ENCODE measurements around the gene RNASEH1. TPM values are rescaled to one million over a fixed set of nuclear protein-coding genes. Genes with fewer than 3 reads are reported as not detected.

RNASEH1 gene
- total RNA-seq, 1 donor from 2014 or later: 35.5 TPM

- no peak overlapping the region for H2AFZ ChIP-seq (ENCODE audit: low read depth, low read length)
- no peak overlapping the region for H3K27ac Mint-ChIP-seq (ENCODE audit: unreplicated experiment)
- H3K36me3 ChIP-seq (ENCODE audit: insufficient read depth, low read length): no peaks in the 10 kb centered on the region
- no peaks in the 10 kb centered on the region for H3K27me3 ChIP-seq (ENCODE audit: insufficient read depth, low read length)
- FAIRE-seq (no peak), DNase-seq (ENCODE audit: low read depth) (no peak)
- H3K4me1 ChIP-seq (ENCODE audit: insufficient read depth, low read length): peaks cover 5% of the 10 kb centered on the region
- H3K27ac ChIP-seq (ENCODE audit: low read depth, low read length): no peak overlapping the region
- H3K27me3 Mint-ChIP-seq (ENCODE audit: low read depth, unreplicated experiment): no peaks in the 10 kb centered on the region
- H3K4me3 ChIP-seq (ENCODE audit: insufficient read depth, low read depth, low read length): no peak overlapping the region
- peaks cover 4% of the 10 kb centered on the region for H3K36me3 Mint-ChIP-seq (ENCODE audit: low read depth, unreplicated experiment)
- no peak overlapping the region for H3K4me2 ChIP-seq (ENCODE audit: low read length)
- H3K9me3 ChIP-seq (ENCODE audit: insufficient read depth, low read depth, low read length): no peaks in the 10 kb centered on the region
- H3K4me3 Mint-ChIP-seq (ENCODE audit: unreplicated experiment): no peak overlapping the region
- TF ChIP-seq EZH2 (IDR thresholded peaks at IDR 0.05; ENCODE audit: insufficient read depth, low read length) (no peak), CTCF (IDR thresholded peaks at IDR 0.05; ENCODE audit: insufficient read depth, low read depth, low read length) (no peak)
- H3K4me1 Mint-ChIP-seq (ENCODE audit: low read depth, unreplicated experiment): peaks cover 3% of the 10 kb centered on the region
- no peaks in the 10 kb centered on the region for H3K9me3 Mint-ChIP-seq (ENCODE audit: unreplicated experiment)
- no peaks in the 10 kb centered on the region for H4K20me1 ChIP-seq (ENCODE audit: insufficient read depth, low read length)
- no peaks in the 10 kb centered on the region for H3K79me2 ChIP-seq (ENCODE audit: insufficient read depth, low read length)
- no peak overlapping the region for H3K9ac ChIP-seq (ENCODE audit: low read length)
Observed at GRCh38 chr2:3529316-3530025, 28.7 kb downstream of the RNASEH1 start.

- Histone ChIP-seq H4K20me1 (ENCODE audit: insufficient read depth, low read length) (no peaks in the 10 kb centered on the region), H3K9me3 (ENCODE audit: insufficient read depth, low read depth, low read length) (no peaks in the 10 kb centered on the region), H3K27ac (ENCODE audit: low read depth, low read length) (no peak overlapping the region), H3K27me3 (ENCODE audit: insufficient read depth, low read length) (no peaks in the 10 kb centered on the region), H3K4me1 (ENCODE audit: insufficient read depth, low read length) (peaks cover 16% of the 10 kb centered on the region), H2AFZ (ENCODE audit: low read depth, low read length) (no peak overlapping the region), H3K4me2 (ENCODE audit: low read length) (no peak overlapping the region), H3K4me3 (ENCODE audit: insufficient read depth, low read depth, low read length) (no peak overlapping the region), H3K79me2 (ENCODE audit: insufficient read depth, low read length) (no peaks in the 10 kb centered on the region), H3K36me3 (ENCODE audit: insufficient read depth, low read length) (no peaks in the 10 kb centered on the region), H3K9ac (ENCODE audit: low read length) (no peak overlapping the region)
- DNase-seq (ENCODE audit: low read depth) (no peak), FAIRE-seq (no peak)
- H3K4me1 Mint-ChIP-seq (ENCODE audit: low read depth, unreplicated experiment): peaks cover 13% of the 10 kb centered on the region
- no peak for TF ChIP-seq CTCF (IDR thresholded peaks at IDR 0.05; ENCODE audit: insufficient read depth, low read depth, low read length)
- no peak for TF ChIP-seq EZH2 (IDR thresholded peaks at IDR 0.05; ENCODE audit: insufficient read depth, low read length)
- H3K27me3 Mint-ChIP-seq (ENCODE audit: low read depth, unreplicated experiment): no peaks in the 10 kb centered on the region
- H3K9me3 Mint-ChIP-seq (ENCODE audit: unreplicated experiment): no peaks in the 10 kb centered on the region
- no peak overlapping the region for H3K4me3 Mint-ChIP-seq (ENCODE audit: unreplicated experiment)
- H3K36me3 Mint-ChIP-seq (ENCODE audit: low read depth, unreplicated experiment): peaks cover 3% of the 10 kb centered on the region
- H3K27ac Mint-ChIP-seq (ENCODE audit: unreplicated experiment): no peak overlapping the region
Observed at GRCh38 chr2:3527886-3528785, 30.0 kb downstream of the RNASEH1 start.
